Measurements from ENCODE around the gene AKIRIN2. TPM values are rescaled to one million over a fixed set of nuclear protein-coding genes. Genes with fewer than 3 reads are reported as not detected.

The AKIRIN2 gene
- total and polyA plus RNA-seq, 9 of the 15 experiments (the other 6 are each of a cell fraction or from before 2014, with no cell fraction given): 5.8 to 63.9 (median 28.1) TPM

DNA sequence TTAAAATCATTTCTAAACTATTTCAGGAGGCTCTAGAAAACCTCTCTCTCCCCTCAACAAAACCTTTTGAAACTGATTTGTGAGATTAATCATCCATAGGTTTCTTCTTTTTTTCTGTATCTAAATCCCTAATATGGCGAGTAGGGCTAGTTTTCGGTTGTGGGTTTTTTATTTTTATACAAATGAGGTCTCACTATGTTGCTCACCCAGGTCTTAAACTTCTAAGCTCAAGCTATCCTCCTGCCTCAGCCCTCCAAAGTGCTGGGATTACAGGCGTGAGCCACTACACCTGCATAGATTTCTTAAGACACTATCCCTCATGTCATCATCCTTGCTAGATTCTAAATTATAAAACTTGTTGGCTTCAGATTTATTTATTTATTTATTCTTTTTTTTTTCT, 68.2 kb downstream of the AKIRIN2 start:
- intact Hi-C loops (cut with micrococcal nuclease) (no loop called here), in situ Hi-C loops (cut with MboI) (no loop called here)
- Histone ChIP-seq H3K4me3 (no peak overlapping the region), H3K9me3 (replicated peaks; ENCODE audit: control insufficient read depth, insufficient read depth, low read depth, low read length) (no peaks in the 10 kb centered on the region), H3K27ac (ENCODE audit: extremely low read depth, low read depth, low read length) (no peak overlapping the region), H3K79me2 (ENCODE audit: control insufficient read depth, insufficient read depth, low read length) (no peaks in the 10 kb centered on the region), H3K9me1 (ENCODE audit: control insufficient read depth, insufficient read depth, low read length) (no peaks in the 10 kb centered on the region), H3K36me3 (ENCODE audit: control insufficient read depth, insufficient read depth, low read length) (peaks cover 70% of the 10 kb centered on the region), H3K9ac (ENCODE audit: insufficient read depth in 1 of 2, low read depth in 2 of 2, low read length in 2 of 2) (no peak overlapping the region), H3K4me2 (ENCODE audit: insufficient read depth, low read length) (no peak overlapping the region), H2AFZ (ENCODE audit: low read depth, low read length) (no peak overlapping the region), H3K27me3 (ENCODE audit: control insufficient read depth in 2 of 2, insufficient read depth in 2 of 2, low read length in 2 of 2) (no peaks in the 10 kb centered on the region), H3K4me1 (replicated peaks in 1 of 2; ENCODE audit: control insufficient read depth in 2 of 2, insufficient read depth in 2 of 2, low read length in 2 of 2) (no peaks in the 10 kb centered on the region), H4K20me1 (replicated peaks; ENCODE audit: control insufficient read depth, insufficient read depth, low read length) (no peaks in the 10 kb centered on the region)
- CTCF ChIA-PET (ENCODE audit: low intra/inter-chr PET ratio): no interaction called here
- ATAC-seq: no peak
- no TSS peak for BruUV-seq (replicated peaks)
- FAIRE-seq: no peak
- WGBS (ENCODE audit: insufficient coverage, low coverage, missing lambda C conversion rate): 93% methylated on average over 3 of the region's 3 CpGs
- POLR2A ChIA-PET: no interaction called here
- TF ChIP-seq TOE1 (IDR thresholded peaks at IDR 0.05; ENCODE audit: borderline replicate concordance) (no peak), TOE1 (CRISPR knock-in tag; IDR thresholded peaks at IDR 0.05; ENCODE audit: borderline replicate concordance, low read depth) (no peak)
- no peak for DNase-seq (ENCODE audit: extremely low read depth in 1 of 4, low spot score in 3 of 4)

DNA sequence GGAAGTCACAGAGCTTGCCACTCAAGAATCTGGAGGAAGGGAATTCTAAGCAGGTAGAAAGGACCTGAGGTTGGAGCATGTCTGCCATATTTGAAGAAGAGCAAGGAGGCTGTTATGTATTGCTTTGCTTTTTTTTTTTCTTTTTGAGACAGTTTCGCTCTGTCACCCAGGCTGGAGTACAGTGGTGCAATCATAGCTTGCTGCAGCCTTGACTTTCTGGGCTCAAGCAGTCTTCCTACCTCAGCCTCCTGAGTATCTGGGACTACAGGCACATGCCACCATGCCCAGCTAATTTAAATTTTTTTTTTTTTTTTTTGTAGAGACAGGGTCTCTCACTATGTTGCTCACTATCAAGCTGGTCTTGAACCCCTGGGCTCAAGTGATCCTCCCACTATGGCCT, 71.3 kb downstream of the AKIRIN2 start:
- BruUV-seq (replicated peaks): no TSS peak
- no peaks in the 10 kb centered on the region for H3K9me1 ChIP-seq (ENCODE audit: control insufficient read depth, insufficient read depth, low read length)
- no peaks in the 10 kb centered on the region for H4K20me1 ChIP-seq (replicated peaks; ENCODE audit: control insufficient read depth, insufficient read depth, low read length)
- H3K4me1 ChIP-seq (replicated peaks in 1 of 2; ENCODE audit: control insufficient read depth in 2 of 2, insufficient read depth in 2 of 2, low read length in 2 of 2): no peaks in the 10 kb centered on the region
- ChIA-PET CTCF (ENCODE audit: low intra/inter-chr PET ratio) (no interaction called here), POLR2A (interaction anchor here (0.6 kb wide), 1 partner anchor 295 kb away, joined by 5 read pairs; no protein-coding TSS in a partner anchor)
- in situ Hi-C loops (cut with MboI) (no loop called here), intact Hi-C loops (cut with micrococcal nuclease) (no loop called here)
- no peaks in the 10 kb centered on the region for H3K27me3 ChIP-seq (ENCODE audit: control insufficient read depth in 2 of 2, insufficient read depth in 2 of 2, low read length in 2 of 2)
- DNase-seq (ENCODE audit: extremely low read depth in 1 of 4, low spot score in 3 of 4) (no peak), FAIRE-seq (no peak), ATAC-seq (no peak)
- TF ChIP-seq, protein P1, sequence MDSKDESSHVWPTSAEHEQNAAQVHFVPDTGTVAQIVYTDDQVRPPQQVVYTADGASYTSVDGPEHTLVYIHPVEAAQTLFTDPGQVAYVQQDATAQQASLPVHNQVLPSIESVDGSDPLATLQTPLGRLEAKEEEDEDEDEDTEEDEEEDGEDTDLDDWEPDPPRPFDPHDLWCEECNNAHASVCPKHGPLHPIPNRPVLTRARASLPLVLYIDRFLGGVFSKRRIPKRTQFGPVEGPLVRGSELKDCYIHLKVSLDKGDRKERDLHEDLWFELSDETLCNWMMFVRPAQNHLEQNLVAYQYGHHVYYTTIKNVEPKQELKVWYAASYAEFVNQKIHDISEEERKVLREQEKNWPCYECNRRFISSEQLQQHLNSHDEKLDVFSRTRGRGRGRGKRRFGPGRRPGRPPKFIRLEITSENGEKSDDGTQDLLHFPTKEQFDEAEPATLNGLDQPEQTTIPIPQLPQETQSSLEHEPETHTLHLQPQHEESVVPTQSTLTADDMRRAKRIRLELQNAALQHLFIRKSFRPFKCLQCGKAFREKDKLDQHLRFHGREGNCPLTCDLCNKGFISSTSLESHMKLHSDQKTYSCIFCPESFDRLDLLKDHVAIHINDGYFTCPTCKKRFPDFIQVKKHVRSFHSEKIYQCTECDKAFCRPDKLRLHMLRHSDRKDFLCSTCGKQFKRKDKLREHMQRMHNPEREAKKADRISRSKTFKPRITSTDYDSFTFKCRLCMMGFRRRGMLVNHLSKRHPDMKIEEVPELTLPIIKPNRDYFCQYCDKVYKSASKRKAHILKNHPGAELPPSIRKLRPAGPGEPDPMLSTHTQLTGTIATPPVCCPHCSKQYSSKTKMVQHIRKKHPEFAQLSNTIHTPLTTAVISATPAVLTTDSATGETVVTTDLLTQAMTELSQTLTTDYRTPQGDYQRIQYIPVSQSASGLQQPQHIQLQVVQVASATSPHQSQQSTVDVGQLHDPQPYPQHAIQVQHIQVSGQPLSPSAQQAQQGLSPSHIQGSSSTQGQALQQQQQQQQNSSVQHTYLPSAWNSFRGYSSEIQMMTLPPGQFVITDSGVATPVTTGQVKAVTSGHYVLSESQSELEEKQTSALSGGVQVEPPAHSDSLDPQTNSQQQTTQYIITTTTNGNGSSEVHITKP (IDR thresholded peaks at IDR 0.05; ENCODE audit: partially characterized antibody): no peak
- TF ChIP-seq GATAD2B (IDR thresholded peaks at IDR 0.05; ENCODE audit: borderline replicate concordance) (no peak), RBM34 (IDR thresholded peaks at IDR 0.05; ENCODE audit: borderline replicate concordance, insufficient read depth, low read length) (no peak), TEAD2 (tag; IDR thresholded peaks at IDR 0.05) (no peak)
- no peak overlapping the region for H3K4me3 ChIP-seq
- H2AFZ ChIP-seq (ENCODE audit: low read depth, low read length): no peak overlapping the region
- H3K79me2 ChIP-seq (ENCODE audit: control insufficient read depth, insufficient read depth, low read length): no peaks in the 10 kb centered on the region
- no peaks in the 10 kb centered on the region for H3K9me3 ChIP-seq (replicated peaks; ENCODE audit: control insufficient read depth, insufficient read depth, low read depth, low read length)
- H3K36me3 ChIP-seq (ENCODE audit: control insufficient read depth, insufficient read depth, low read length): peaks cover 60% of the 10 kb centered on the region
- H3K9ac ChIP-seq (ENCODE audit: insufficient read depth in 1 of 2, low read depth in 2 of 2, low read length in 2 of 2): no peak overlapping the region
- no peak overlapping the region for H3K4me2 ChIP-seq (ENCODE audit: insufficient read depth, low read length)
- H3K27ac ChIP-seq (ENCODE audit: extremely low read depth, low read depth, low read length): no peak overlapping the region
- WGBS (ENCODE audit: insufficient coverage, low coverage, missing lambda C conversion rate): 100% methylated on average over 1 of the region's 1 CpG
